ENCODE results near the gene ADAMTS16.

ADAMTS16 gene

DNA sequence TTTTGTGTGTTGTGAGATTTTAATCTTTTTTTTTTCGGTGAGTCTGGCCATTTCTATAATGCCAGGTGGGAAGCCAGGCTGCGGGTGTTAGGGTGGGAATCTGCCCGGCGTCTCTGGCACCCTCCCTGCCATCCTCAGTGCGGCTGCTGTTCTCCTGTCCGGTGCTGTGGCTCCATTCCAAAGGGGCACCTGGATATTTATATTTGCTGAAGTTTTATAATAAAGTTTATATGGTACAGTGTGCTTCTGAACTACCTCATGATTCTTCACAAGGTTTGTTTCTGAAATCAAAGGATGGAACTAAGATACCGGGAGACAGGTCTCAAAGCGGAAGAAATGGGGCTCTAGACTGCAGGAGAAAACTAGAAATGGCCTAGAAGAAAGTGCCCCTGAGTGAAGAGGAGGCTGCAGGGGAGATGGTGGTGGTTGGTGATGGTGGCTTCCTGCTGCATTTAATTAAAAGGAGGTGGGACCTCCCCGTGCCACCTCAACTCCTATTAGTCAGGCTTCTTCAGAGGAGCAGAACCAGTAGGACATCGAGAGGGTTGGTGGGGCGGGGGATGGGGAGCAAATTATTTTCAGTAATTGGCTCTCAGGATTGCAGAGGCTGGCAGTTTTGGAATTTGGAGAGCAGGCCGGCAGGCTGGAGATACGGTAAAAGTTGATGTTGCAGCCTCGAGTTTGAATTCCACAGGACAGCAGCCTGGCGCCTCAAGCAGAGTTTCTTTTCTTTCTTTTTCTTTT lies 180.1 kb downstream of the ADAMTS16 start:
- DNase-seq, result no peak

DNA sequence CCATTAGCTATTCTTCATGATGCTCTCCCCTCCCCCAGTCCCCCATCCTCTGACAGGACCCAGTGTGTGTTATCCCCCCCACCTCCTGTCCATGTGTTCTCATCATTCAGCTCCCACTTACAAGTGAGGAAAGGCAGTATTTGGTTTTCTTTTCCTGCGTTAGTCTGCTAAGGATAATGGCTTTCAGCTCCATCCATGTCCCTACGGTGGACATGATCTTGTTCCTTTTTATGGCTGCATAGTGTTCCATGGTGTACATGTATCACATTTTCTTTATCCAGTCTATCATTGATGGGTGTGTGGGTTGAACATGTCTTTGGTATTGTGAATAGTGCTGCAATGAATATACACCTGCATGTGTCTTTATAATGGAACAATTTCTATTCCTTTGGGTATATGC lies 181.0 kb downstream of the ADAMTS16 start:
- DNase-seq, result no peak

DNA sequence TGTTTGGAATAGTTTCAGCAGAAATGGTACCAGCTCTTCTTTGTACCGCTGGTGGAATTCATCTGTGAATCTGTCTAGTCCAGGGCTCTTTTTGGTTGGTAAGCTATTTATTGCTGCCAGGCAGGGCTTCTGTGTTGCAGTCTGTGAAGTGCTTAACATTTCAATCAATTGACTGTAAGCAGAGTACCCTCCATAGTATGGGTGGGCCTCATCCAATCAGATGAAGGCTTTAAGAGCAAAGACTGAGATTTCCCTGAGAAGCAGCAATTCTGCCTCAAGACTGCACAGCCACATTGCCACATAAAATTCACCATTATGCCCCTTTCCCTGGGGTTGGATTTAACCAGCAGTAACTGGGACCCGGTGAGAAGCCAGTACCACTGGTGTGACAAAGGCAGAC lies 183.4 kb downstream of the ADAMTS16 start:
- DNase-seq, result no peak

DNA sequence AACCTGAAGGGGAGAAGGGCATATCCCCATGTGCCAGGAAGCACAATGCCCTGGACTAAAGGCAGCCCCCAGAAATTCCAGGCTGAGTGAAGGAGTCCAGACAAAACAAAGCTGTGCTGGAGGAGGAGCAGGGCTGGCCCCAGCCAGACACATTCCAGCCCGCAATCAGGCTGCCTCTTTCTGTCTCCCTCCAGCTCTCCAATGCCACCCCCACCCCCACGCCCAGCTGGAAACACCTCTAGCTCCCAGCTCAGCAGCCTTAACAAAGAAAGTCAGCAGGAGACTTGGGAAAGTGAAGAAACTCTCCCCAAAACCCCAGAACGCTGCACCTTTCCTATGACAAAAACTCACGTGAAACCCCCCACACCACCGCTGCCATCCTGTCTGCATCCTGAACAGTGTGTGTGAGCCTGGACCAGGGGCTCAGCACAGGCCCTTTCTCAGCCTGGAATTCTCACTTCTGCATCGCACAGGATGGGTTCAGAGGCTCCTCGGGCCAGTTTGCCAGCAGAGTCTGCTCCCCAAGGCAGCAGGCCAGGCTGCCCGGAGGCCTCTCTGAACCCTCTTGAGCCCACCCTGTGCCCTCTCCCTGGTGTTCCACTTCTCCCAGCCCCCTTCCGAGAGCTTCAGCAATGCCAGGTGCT lies 186.1 kb downstream of the ADAMTS16 start:
- DNase-seq, result no peak

DNA sequence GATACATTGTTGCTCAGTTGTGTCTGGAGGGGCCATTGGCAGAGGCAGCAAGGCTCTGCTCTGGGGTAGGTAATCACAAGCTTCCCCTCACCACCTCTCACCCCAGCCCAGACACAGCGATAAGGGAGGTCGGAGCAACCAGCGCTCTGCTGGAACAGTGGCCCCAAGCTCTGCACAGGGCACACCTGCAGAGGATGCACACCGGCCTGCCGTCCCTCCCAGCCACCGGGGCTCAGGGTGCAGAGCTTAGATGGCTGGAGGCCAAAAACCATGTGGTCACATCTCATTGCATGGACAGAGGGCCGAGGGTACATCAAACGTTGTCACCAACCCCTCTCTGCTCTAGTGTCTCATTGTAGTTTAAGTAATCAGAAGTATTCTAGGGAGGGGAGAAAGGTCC lies 187.0 kb downstream of the ADAMTS16 start:
- DNase-seq, result no peak

DNA sequence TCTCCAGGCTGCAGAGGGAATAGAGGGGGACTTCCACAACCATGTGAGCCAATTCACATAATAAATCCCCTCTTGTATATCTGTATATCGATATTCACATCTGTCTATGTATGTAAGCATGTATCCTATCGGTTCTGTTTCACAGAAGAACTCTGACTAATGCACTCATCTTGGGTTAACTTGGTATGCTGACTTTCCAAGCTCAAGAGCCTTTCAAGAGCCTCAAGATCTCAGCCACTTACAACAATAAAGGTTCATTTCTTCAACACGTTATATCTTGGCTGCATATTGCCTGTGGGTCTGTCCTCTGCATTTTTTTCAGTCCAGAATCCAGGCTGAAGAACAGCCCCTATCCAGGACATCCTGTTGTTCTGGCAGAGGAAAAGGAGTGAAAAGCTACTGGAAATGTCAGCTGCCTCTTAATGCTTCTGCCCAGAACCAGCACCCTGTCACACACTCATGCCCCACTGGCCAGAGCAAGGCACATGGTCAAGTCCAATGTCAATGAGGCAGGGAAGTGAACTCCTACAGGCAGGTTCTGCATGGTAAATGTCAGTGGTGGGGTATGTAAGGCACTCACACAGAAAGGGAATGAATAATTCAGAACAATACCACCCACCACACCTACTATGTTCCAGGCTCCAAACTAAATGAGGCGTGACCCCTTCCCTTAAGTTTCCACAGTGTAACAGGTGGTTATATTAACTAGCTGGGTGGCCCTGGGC lies 190.8 kb downstream of the ADAMTS16 start:
- no peak for DNase-seq

DNA sequence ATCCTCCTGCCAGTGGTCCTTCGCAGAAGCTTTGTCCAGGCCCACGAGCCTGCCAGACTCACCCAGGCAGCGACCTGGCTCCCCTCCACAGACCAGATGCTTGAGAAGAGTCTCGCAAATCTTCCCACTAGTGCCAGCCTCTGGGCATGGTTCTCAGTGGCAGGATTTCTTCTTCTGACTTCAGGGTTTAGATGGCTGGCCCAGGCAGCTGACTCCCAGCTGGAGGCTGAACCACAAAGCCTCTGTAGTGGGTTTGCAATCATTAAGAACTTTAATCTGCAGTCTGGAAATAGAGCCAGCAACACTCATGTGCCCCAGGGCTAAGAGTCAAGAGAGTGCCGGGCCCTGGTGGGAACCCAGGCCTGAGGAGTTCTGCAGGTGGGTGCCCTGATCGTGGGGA lies 191.7 kb downstream of the ADAMTS16 start:
- no peak for DNase-seq

DNA sequence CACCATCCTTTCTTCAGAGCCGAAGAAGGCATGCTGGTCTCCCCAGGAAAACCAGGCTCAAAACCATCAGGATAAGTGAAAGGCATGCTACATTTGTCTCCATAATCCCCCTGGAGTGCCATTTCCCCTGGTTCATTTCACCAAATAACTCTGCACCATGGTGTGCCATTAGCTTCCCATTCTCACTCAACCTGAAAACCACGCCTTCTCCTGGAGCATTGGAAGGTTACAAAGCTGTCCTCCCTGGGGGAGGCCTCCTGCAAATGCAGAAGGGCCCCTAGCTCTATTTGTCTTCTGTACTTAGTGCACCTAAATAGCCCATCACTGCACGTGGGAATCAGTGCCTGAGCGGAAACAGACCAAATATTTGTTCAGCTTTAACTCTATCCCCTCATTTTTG lies 192.2 kb downstream of the ADAMTS16 start:
- DNase-seq, result no peak

DNA sequence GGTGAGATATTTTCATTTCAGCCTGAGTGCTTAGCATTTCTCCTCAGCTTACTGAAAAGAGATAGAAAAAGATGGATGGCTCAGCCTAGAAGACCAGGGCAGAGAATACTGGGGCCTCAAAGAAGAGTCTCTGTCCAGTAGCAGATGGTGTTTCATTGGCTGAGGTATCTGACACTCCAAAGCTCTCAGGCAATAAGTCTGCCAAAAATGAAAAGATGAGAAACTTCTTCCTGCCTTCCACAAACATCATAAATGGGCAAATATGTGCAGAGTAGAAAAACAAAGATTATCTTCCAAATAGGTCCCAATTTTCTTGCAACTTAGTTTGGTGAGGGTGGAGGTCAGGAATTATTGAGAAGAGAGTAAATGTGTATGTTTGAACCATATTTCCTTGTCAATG lies 195.0 kb downstream of the ADAMTS16 start:
- no peak for DNase-seq

DNA sequence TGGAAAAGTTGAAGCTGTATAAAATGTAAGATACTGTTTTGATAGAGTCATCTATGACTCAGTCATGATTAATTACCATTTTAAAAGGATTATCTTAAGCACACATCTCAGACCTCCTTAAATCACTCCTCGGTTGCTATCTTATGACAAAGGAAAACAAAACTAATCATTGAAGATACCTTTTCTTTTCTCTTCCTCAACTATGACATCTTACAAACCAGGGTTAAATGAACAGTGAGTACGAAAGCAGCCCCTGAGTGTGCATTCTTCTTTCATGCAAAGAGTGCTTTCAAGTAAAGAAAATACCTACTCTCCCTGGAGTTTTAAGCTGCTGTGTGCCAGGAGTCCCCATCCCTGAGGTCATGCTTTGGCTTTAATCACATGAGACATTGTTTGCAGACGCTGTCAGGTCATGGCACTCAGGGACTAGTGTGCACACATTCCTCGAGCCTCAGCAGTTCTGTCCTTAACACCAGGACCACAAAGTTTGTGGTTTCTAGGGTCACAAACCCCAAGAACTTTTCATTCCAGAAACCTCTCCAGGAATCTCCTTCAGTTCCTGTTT lies 195.7 kb downstream of the ADAMTS16 start:
- no peak for DNase-seq

DNA sequence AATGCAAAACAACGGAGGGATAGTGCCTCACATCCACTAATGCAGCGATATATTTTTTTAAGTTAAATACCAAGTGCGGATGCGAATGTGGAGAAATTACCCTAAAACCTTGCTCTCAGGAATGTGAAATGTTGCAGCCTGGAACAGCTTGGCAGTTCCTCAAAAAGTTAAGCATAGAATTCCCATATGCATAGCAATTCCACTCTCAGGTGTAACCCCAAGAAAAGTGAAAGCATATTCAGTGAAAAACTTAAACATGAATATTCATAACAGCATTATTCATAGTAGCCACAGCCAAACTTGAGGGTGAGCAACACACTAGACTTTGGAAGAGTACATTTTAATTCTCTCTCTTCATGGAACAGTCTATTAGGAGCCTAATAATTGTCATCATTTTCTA lies 199.1 kb downstream of the ADAMTS16 start:
- DNase-seq, result no peak

DNA sequence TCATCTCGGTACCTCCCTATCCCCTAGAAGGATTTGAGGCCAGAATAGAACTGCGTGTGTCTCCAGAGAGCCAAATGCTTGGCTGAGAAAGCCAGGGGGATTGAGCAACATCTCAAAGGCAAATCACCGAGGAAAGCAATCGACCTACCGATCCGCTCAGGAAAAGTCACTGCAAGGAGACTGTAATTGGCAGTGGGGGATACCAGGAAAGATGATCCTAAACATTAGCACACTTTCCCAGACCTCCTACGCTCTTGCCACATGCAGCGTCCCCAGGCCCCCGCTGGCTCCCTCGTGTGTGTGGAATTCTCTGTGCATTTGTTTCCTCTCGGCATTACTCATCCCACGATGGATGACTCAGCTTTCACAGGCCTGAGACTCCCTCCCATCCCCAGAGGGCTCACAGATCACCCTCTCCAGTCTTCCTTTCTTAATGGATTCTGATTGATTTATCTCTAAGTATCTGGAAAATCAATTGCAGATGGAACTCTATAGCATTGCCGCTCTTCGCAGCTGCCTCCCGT lies 200.1 kb downstream of the ADAMTS16 start:
- peak; percentile 77 for DNase-seq

DNA sequence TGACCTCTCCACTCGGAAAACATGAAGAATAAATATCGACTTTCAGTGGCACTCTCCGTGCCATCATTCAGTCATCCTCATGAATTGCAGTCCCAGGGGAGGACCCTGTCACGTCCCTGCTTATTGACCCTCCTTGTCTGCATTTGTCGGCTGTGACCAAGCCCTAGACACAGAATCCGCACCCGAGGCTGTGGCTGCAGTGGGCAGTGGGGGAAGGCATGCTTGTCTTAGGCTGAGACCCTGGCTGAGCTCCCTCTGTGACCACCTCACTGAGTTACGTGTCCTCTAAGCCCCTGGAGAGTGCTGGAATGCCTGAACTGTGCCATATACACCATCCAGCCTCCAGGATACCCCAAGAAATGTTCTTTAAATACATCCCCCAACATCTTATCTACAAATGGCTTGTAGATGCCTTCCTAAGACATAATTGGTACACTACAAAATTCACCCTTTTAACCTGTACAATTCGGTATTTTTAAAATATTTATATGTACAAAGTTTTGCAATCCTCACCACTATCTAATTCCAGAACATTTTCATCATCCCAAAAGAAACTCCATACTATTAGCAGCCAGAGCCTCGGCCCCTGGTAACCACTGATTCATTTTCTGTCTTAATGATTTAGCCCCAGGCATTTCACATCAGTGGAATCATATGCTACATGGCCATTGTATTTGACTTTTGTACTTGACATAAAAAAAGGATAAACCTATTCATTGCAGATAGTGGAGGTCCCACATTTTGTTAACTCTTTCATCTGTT lies 201.6 kb downstream of the ADAMTS16 start:
- DNase-seq, result no peak

DNA sequence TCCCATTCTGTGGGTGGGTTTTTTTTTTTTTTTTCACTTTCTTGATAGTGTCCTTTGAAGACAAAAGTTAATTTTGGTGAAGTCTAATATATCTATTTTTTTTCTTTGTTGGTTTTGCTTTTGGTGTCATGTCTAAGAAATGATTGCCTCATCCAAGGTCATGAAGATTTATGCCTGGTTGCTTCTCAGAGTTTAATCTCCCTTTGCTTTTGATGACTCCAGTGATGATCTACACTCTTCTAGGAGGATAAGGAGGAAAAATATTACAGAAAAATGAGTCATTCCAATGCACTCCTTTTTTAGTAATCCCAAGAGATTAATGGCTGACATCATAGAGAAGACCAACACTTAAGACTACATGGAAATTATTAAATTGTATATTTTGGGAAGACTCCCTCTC lies 202.7 kb downstream of the ADAMTS16 start:
- no peak for DNase-seq

DNA sequence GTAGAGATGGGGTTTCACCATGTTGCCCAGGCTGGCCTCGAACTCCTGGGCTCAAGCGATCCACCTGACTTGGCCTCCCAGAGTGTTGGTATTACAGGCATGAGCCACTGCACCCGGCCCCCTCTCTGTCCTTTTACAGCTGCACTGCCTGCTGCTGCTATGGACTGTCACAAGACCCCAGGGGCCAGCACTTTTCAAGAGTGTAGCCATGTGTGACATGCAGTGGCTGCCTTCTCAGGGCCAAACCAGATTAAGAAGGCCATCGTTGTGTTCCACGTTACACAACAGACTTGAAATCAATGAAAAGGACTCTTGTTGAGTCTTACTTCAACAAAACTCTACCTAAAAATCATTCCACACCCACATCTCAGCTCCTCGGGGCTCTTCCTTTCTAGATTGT lies 203.4 kb downstream of the ADAMTS16 start:
- DNase-seq, result no peak

DNA sequence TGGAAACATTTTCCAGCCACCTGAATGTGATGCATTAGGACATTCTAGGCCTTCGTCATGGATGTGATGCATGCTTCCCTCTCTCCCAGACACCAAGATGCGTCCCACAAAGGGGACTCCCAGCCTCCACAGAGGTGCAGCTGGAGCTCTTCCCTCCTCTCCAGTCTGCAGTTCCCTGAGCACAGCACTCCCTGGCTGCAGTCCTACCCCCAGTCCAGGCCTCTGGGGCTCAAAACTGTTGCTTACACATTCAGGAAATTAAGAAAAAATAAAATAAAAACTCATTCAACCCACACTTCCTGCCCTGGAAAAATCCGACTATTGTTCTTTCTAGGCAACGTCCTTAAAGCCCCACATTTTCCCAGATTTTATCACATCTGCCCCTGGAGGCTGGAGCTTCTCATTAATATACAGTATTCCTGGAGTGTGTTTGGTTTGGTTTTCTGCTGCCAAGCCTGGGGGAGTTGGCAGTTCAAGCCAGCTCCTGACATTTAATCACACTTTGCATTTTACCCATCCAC lies 204.0 kb downstream of the ADAMTS16 start:
- DNase-seq, result no peak

DNA sequence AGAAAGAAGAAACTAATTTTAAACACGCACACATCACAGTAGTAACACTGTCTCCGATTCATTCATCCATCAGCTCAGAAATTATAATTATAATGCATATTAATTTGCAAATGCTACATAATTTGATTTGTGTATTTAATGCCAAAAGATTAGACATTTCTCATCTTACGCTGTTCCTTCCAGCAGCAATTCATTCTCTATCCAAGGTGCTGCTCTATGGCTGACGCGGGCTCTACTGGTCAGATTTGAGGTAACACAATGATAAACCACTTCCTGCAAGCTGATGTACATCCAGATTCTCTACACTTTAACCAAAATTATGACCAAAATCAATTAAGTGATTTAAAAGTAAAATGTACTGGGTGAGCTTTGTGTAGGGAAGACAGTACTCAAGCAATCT lies 204.5 kb downstream of the ADAMTS16 start:
- no peak for DNase-seq

DNA sequence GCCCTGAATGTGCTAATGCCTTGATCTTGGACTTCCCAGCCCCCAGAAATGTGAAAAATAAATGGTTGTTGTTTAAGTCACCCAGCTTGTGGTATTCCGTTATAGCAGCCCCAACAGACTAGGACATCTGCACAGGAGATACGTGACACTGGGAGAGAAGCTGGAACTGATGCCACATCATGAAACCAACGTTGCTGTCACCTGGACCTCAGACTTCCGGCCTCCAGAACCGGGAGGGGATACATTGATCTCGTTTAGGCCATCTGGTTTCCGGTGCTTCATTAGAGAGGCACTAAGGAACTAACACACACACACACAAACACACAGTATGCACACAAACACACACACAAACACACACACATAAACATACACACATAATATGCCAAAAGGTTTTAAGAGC lies 207.3 kb downstream of the ADAMTS16 start:
- DNase-seq, result no peak

DNA sequence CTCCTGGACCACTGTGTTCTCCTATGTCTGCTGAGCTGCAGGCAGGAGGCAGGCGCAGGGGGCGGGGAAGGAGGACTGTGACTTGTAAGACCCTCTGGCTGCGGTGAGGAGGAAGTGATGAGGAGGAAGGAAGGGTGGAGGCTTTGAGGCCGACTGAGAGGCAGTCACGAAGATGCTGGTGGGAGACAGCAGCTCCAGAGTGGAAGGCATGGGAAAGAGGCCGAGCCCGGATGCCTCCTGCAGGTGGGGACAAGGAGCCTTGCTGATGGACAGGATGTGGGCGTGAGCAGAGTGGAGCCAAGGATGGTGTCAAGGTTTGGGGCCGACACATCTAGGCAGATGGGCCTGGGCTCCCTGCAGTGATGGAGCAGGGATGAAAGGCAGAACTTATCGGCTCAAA lies 208.0 kb downstream of the ADAMTS16 start:
- DNase-seq, result no peak

DNA sequence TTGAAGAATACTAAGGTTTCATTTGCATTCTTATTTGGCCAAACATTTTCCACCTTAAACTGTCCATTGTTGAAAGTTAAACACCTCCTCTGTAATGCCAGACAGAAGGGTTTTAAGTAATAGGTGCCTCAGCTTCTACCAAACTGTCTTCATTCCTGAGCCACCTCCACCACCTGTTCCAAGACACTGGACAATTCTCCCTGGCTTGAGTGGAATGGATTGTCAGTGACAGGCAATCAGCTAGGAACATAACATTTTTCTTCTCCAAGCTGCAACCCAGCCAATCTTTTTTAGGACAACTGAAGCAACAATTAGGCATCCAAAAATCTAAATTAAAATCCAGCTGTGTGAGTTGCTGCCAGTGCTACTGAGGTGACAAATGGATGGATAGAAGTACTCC lies 208.4 kb downstream of the ADAMTS16 start:
- no peak for DNase-seq

DNA sequence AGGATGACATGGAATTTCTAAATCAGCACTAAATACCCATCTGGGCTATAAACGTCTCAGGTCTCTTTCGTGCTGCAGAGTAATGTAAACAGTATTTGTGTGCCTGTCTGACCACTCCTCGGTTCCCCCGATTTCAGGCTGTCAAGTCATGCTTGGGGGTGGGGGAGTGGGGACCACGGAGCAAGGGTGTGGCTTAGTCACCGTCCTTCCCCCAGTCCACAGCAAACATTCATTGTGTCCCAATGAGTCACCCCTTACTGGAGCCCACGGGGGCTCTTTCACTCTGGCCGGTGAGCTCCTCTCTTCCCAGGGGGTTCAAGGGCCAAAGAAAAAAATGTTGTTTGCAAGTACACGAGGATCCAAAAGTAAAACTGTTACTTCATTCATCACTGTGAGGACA lies 210.0 kb downstream of the ADAMTS16 start:
- no peak for DNase-seq

DNA sequence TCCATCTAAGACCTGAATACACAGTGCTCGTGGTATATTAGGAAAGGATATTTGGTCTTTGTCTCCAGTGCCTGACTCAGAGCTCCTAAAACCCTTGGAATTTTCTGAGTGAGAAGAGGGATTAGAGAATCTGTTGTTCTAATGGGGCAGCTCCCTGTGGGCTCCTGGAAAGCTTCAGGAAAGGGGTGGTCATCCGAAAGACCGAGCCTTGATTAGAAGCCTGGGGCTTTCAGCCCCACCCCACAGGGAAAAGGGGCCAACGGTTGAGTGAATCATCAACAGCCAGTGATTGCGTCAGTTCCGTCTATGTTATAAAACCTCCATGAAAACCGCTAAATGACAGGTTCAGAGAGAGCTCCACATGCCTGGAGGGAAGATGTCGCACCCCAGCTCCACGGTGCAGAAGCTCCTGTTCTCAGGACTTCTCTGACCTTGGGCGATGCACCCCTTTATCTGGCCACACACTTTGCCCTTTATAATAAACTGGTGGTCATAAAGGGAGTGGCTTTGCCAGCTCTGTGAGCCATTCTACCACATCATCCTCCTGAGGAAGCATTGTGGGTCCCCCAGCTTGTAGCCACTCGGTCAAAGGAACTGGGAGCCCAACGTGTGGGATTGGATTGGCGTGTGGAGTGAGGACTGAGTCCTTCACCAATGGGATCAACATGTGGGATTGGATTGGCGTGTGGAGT lies 211.3 kb downstream of the ADAMTS16 start:
- DNase-seq, result no peak
